GM23338 (cell line): ENCODE results near the gene ZMAT3. TPM values are rescaled to one million over a fixed set of nuclear protein-coding genes. Genes with fewer than 3 reads are reported as not detected.

Source experiments
- ATAC-seq: fragments of 200-7000 bp; cut with Tn5 transposase; 3 replicates; pipeline ENCODE4 v1.9.1; 2020
- DNase-seq: peaks from one replicate; pipeline ENCODE4 v3.0.0-alpha.2; 2015; ENCODE audit warnings: low spot score
- H2AFZ ChIP-seq: fragments of 200-600 bp; sonication (generic); 2 replicates; pipeline ENCODE4 v1.8.0; 2016; ENCODE audit warnings: antibody characterized with exemption, mild to moderate bottlenecking, moderate library complexity
- H3F3A ChIP-seq: fragments of 200-600 bp; sonication (generic); replicated peaks from 2 replicates; pipeline ENCODE4 v1.8.0; 2017; ENCODE audit warnings: antibody characterized with exemption, mixed run types, low read depth
- H3K27ac ChIP-seq: fragments of 200-600 bp; sonication (generic); 2 replicates; pipeline ENCODE4 v1.6.1; 2016; ENCODE audit warnings: low read depth
- H3K27me3 ChIP-seq: fragments of 200-600 bp; sonication (generic); 2 replicates; pipeline ENCODE4 v1.8.0; 2016; ENCODE audit warnings: mild to moderate bottlenecking, mixed run types, moderate library complexity; ENCODE audit not compliant: insufficient read depth
- H3K36me3 ChIP-seq: fragments of 200-600 bp; sonication (generic); 2 replicates; pipeline ENCODE4 v1.8.0; 2016; ENCODE audit warnings: mild to moderate bottlenecking; ENCODE audit not compliant: insufficient read depth
- H3K4me1 ChIP-seq: fragments of 200-600 bp; sonication (generic); 2 replicates; pipeline ENCODE4 v1.8.0; 2016; ENCODE audit warnings: mild to moderate bottlenecking, moderate library complexity; ENCODE audit not compliant: insufficient read depth
- H3K4me2 ChIP-seq: fragments of 200-600 bp; sonication (generic); 2 replicates; pipeline ENCODE4 v1.7.1; 2017; ENCODE audit warnings: mixed run types
- H3K4me3 ChIP-seq: fragments of 200-600 bp; sonication (generic); 2 replicates; pipeline ENCODE4 v1.6.1; 2016; ENCODE audit warnings: mixed run types
- H3K79me2 ChIP-seq: fragments of 200-600 bp; sonication (generic); replicated peaks from 2 replicates; pipeline ENCODE4 v1.8.0; 2017; ENCODE audit warnings: mild to moderate bottlenecking; ENCODE audit not compliant: insufficient read depth
- H3K9me2 ChIP-seq: fragments of 200-600 bp; sonication (generic); 2 replicates; pipeline ENCODE4 v1.8.0; 2017; ENCODE audit not compliant: insufficient read depth
- H4K20me1 ChIP-seq: fragments of 200-600 bp; sonication (generic); replicated peaks from 2 replicates; pipeline ENCODE4 v1.8.0; 2017; ENCODE audit warnings: mild to moderate bottlenecking; ENCODE audit not compliant: insufficient read depth
- H3K27ac Mint-ChIP-seq: 2 replicates; pipeline ENCODE4 v1.8.0; 2020; ENCODE audit warnings: inconsistent platforms, mild to moderate bottlenecking, moderate library complexity, mixed read lengths
- H3K27me3 Mint-ChIP-seq: 3 replicates; pipeline ENCODE4 v1.8.0; 2022; ENCODE audit warnings: low read depth, mild to moderate bottlenecking, moderate library complexity, mixed read lengths, inconsistent platforms; ENCODE audit not compliant: insufficient read depth, poor library complexity
- H3K36me3 Mint-ChIP-seq: 3 replicates; pipeline ENCODE4 v1.8.0; 2021; ENCODE audit warnings: low read depth, mild to moderate bottlenecking, inconsistent platforms, moderate library complexity, mixed read lengths
- H3K4me1 Mint-ChIP-seq: 3 replicates; pipeline ENCODE4 v1.8.0; 2020; ENCODE audit warnings: mild to moderate bottlenecking, inconsistent platforms, mixed read lengths
- H3K4me3 Mint-ChIP-seq: 3 replicates; pipeline ENCODE4 v1.8.0; 2021; ENCODE audit warnings: moderate library complexity, mild to moderate bottlenecking, inconsistent platforms, mixed read lengths
- H3K9me3 Mint-ChIP-seq: 3 replicates; pipeline ENCODE4 v1.8.0; 2020; ENCODE audit warnings: moderate library complexity, mild to moderate bottlenecking, inconsistent platforms, mixed read lengths
- CREB1 ChIP-seq: fragments of 250-450 bp; sonication (Bioruptor Pico); IDR thresholded peaks from 2 replicates; pipeline ENCODE4 v1.5.0; 2020; ENCODE audit warnings: low read depth, mild to moderate bottlenecking, moderate library complexity
- ETS1 ChIP-seq: IDR thresholded peaks from 2 replicates; pipeline ENCODE4 v1.6.1; 2016; ENCODE audit warnings: antibody characterized with exemption
- EZH2 ChIP-seq: fragments of 200-600 bp; sonication (generic); IDR thresholded peaks from one replicate; pipeline ENCODE4 v1.8.0; 2017; ENCODE audit warnings: antibody characterized with exemption, mild to moderate bottlenecking, low read depth; ENCODE audit not compliant: unreplicated experiment
- EZH2phosphoT487 ChIP-seq: fragments of 200-600 bp; sonication (generic); IDR thresholded peaks from one replicate; pipeline ENCODE4 v1.8.1; 2018; ENCODE audit warnings: antibody characterized with exemption; ENCODE audit not compliant: unreplicated experiment
- NANOG ChIP-seq: IDR thresholded peaks from 2 replicates; pipeline ENCODE4 v1.6.1; 2016; ENCODE audit warnings: antibody characterized with exemption, borderline replicate concordance
- POLR2AphosphoS5 ChIP-seq: IDR thresholded peaks from 2 replicates; pipeline ENCODE4 v1.6.1; 2016; ENCODE audit warnings: antibody characterized with exemption, low read depth
- STAT1 ChIP-seq: IDR thresholded peaks from one replicate; pipeline ENCODE4 v1.6.1; 2016; ENCODE audit warnings: antibody characterized with exemption; ENCODE audit not compliant: unreplicated experiment
- ZNF114 ChIP-seq: fragments of 250-450 bp; sonication (Bioruptor Pico); IDR thresholded peaks from 2 replicates; pipeline ENCODE4 v1.5.0; 2020; ENCODE audit warnings: mild to moderate bottlenecking, moderate library complexity
- polyA plus RNA-seq: library from polyadenylated mRNA; unstranded; fragments of >200 nt; fragmentation: Nextera tagmentation; extraction: Ambion mirVana; gene quantifications from 2 replicates; pipeline ENCODE4 v1.2.1, GENCODE V29; 2016
- total RNA-seq: library from RNA; depleted of rRNA; stranded (reverse); fragments of >200 nt; shearing (Covaris generic); gene quantifications from 2 replicates; pipeline ENCODE4 v1.2.3, GENCODE V29; 2014
- TF ChIP-seq, protein P1 (sequence below): IDR thresholded peaks from one replicate; pipeline ENCODE4 v1.6.1; 2018; ENCODE audit warnings: antibody characterized with exemption; ENCODE audit not compliant: unreplicated experiment

The ZMAT3 gene
- total and polyA plus RNA-seq, 2 experiments from 2014 or later, result 10.0 to 17.3 TPM

DNA sequence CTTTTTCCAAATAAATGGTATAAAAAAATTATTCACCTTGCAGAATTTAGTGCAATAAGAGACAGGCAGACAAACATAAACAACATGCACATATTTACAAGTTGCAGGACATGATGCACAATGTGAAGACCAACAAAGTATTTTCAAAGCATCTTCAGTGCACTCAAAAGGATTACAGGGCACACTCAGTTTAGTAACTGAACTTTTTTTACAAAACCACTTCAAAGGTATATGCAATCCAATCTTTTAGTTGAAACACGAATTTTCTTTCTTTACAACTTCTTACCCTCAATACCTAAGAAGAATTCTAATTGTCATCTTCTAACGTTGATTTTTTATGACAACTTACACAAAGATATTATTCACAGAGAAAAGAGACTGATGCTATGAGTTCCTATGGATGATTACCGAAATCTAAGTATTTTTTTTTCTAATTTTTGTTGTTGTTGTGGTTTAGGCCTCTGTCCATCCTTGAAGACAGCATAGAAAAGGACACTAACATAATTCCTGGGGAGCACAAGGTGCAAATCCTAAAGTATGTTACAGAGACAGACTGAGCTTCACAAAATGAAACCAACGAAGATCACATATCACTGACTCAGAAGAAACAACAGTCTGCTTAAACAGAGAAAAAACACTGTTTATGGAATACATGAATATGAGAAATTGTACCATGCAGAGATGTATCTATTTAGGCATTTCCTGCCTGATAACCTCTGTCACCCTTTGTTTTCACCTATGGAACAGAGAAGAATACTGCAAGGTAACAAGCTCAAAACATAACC is 50.3 kb downstream of the ZMAT3 start:
- Histone ChIP-seq H3K4me3 (no peak overlapping the region), H3K9me2 (no peaks in the 10 kb centered on the region), H3K36me3 (no peaks in the 10 kb centered on the region), H2AFZ (no peak overlapping the region), H4K20me1 (no peaks in the 10 kb centered on the region), H3K27ac (no peak overlapping the region), H3K4me1 (no peaks in the 10 kb centered on the region), H3K79me2 (no peaks in the 10 kb centered on the region), H3F3A (no peaks in the 10 kb centered on the region), H3K4me2 (no peak overlapping the region), H3K27me3 (no peaks in the 10 kb centered on the region)
- ATAC-seq (no peak), DNase-seq (no peak)
- Mint-ChIP-seq H3K36me3 (no peaks in the 10 kb centered on the region), H3K9me3 (no peaks in the 10 kb centered on the region), H3K27ac (no peak overlapping the region), H3K4me3 (no peak overlapping the region), H3K27me3 (peaks cover 1% of the 10 kb centered on the region), H3K4me1 (no peaks in the 10 kb centered on the region)
- TF ChIP-seq NANOG, result no peak
- TF ChIP-seq, protein P1, sequence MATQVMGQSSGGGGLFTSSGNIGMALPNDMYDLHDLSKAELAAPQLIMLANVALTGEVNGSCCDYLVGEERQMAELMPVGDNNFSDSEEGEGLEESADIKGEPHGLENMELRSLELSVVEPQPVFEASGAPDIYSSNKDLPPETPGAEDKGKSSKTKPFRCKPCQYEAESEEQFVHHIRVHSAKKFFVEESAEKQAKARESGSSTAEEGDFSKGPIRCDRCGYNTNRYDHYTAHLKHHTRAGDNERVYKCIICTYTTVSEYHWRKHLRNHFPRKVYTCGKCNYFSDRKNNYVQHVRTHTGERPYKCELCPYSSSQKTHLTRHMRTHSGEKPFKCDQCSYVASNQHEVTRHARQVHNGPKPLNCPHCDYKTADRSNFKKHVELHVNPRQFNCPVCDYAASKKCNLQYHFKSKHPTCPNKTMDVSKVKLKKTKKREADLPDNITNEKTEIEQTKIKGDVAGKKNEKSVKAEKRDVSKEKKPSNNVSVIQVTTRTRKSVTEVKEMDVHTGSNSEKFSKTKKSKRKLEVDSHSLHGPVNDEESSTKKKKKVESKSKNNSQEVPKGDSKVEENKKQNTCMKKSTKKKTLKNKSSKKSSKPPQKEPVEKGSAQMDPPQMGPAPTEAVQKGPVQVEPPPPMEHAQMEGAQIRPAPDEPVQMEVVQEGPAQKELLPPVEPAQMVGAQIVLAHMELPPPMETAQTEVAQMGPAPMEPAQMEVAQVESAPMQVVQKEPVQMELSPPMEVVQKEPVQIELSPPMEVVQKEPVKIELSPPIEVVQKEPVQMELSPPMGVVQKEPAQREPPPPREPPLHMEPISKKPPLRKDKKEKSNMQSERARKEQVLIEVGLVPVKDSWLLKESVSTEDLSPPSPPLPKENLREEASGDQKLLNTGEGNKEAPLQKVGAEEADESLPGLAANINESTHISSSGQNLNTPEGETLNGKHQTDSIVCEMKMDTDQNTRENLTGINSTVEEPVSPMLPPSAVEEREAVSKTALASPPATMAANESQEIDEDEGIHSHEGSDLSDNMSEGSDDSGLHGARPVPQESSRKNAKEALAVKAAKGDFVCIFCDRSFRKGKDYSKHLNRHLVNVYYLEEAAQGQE, result no peak

DNA sequence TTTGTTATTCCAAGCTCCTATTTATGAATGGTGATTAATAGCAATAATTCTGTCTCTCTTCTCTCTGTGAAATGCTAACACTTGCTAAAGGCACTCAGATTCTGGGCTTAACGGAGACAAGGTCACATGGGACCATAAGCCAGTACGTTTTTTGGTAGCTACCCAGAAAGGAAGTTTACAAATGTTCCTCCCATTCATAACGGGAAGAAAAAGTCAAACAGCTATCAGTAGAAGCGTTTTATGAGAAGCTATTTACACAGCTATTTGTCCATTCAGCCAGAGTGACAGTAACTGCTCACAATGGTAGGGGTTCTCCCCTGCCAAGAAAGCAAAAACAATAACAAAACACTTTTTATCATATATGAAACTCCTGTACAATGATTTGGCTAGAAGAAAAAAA is 51.5 kb downstream of the ZMAT3 start:
- Histone ChIP-seq H3K4me3 (no peak overlapping the region), H3F3A (no peaks in the 10 kb centered on the region), H3K9me2 (no peaks in the 10 kb centered on the region), H3K4me2 (no peak overlapping the region), H3K27me3 (no peaks in the 10 kb centered on the region), H3K36me3 (no peaks in the 10 kb centered on the region), H2AFZ (no peak overlapping the region), H3K79me2 (no peaks in the 10 kb centered on the region), H3K27ac (no peak overlapping the region), H3K4me1 (no peaks in the 10 kb centered on the region), H4K20me1 (no peaks in the 10 kb centered on the region)
- ATAC-seq (no peak), DNase-seq (no peak)
- H3K9me3 Mint-ChIP-seq, result no peaks in the 10 kb centered on the region
- no peaks in the 10 kb centered on the region for H3K36me3 Mint-ChIP-seq
- no peak overlapping the region for H3K4me3 Mint-ChIP-seq
- peaks cover 1% of the 10 kb centered on the region for H3K27me3 Mint-ChIP-seq
- no peak overlapping the region for H3K27ac Mint-ChIP-seq
- no peak for TF ChIP-seq EZH2
- H3K4me1 Mint-ChIP-seq, result peaks cover 4% of the 10 kb centered on the region; the same call in 2 of the 3 replicates

DNA sequence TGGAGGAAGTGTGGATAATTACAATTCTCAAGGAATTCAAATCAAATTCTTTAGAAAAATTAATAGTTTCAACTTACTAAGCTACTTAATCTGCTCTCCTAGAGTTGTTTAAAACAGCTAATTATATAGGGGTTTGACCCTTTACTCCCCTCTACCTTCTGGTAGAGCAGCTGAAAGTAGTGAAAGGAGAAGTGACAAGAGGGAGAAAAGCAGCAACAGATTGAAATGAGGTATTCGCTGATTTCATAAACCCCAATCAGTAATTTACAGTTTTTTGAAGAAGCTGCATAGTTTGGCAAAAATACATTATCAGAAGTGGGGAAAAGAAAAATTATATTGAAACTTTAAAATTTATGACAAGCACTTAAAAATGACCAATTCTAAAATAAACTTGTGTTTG is 52.8 kb downstream of the ZMAT3 start:
- DNase-seq (no peak), ATAC-seq (no peak)
- no peaks in the 10 kb centered on the region for H3F3A ChIP-seq
- H2AFZ ChIP-seq, result no peak overlapping the region
- H3K79me2 ChIP-seq, result no peaks in the 10 kb centered on the region
- H3K27me3 ChIP-seq, result no peaks in the 10 kb centered on the region
- H3K36me3 ChIP-seq, result no peaks in the 10 kb centered on the region
- H3K4me1 Mint-ChIP-seq, result peaks cover 8% of the 10 kb centered on the region; the same call in 2 of the 3 replicates
- H3K27ac ChIP-seq, result no peak overlapping the region
- peaks cover 1% of the 10 kb centered on the region for H3K27me3 Mint-ChIP-seq
- H3K4me3 ChIP-seq, result no peak overlapping the region
- no peaks in the 10 kb centered on the region for H3K9me2 ChIP-seq
- no peaks in the 10 kb centered on the region for H3K9me3 Mint-ChIP-seq
- H3K4me2 ChIP-seq, result no peak overlapping the region
- no peaks in the 10 kb centered on the region for H3K36me3 Mint-ChIP-seq
- no peak overlapping the region for H3K4me3 Mint-ChIP-seq
- no peaks in the 10 kb centered on the region for H4K20me1 ChIP-seq
- no peak overlapping the region for H3K27ac Mint-ChIP-seq
- no peaks in the 10 kb centered on the region for H3K4me1 ChIP-seq
- TF ChIP-seq NANOG, result no peak
- no peak for TF ChIP-seq EZH2phosphoT487
- TF ChIP-seq ZNF114 (CRISPR knock-in tag), result no peak
- TF ChIP-seq, protein P1, result no peak
- TF ChIP-seq STAT1, result no peak
- TF ChIP-seq POLR2AphosphoS5, result no peak
- TF ChIP-seq ETS1, result no peak
- TF ChIP-seq CREB1 (CRISPR knock-in tag), result no peak
